Esophagus muscularis mucosa (tissue), 4 donors: ENCODE data around the gene ACSF2. TPM values are rescaled to one million over a fixed set of nuclear protein-coding genes. Genes with fewer than 3 reads are reported as not detected.

Source experiments
- DNase-seq: peaks from one replicate; pipeline ENCODE4 v3.0.0-alpha.2; 2017; ENCODE audit errors: extremely low spot score
- H3K27ac ChIP-seq, 4 donors: fragments of 200-600 bp; sonication (generic); replicated peaks in 1 of 4; 1 replicate in 3 of 4; 2 replicates in 1 of 4; pipeline ENCODE4 v1.5.1; 2016 to 2019; ENCODE audit warnings: mild to moderate bottlenecking in 1 of 4
- H3K27me3 ChIP-seq, 4 donors: fragments of 200-600 bp; sonication (generic); one replicate each; pipeline versions ENCODE4 v1.5.1 to v1.6.0; 2016 to 2019
- H3K36me3 ChIP-seq, 4 donors: fragments of 200-600 bp; sonication (generic); one replicate each; pipeline ENCODE4 v1.5.1; 2016 to 2019
- H3K4me1 ChIP-seq, 4 donors: fragments of 200-600 bp; sonication (generic); one replicate each; pipeline ENCODE4 v1.5.1; 2016 to 2019
- H3K4me3 ChIP-seq, 4 donors: fragments of 200-600 bp; sonication (generic); 1 replicate in 2 of 4; 2 replicates in 2 of 4; pipeline ENCODE4 v1.5.1; 2016 to 2019; ENCODE audit warnings: mild to moderate bottlenecking in 4 of 4, moderate library complexity in 1 of 4
- H3K9me3 ChIP-seq, 4 donors: fragments of 200-600 bp; sonication (generic); 1 replicate in 3 of 4; 2 replicates in 1 of 4; pipeline ENCODE4 v1.5.1; 2016 to 2019
- CTCF ChIP-seq, 3 experiments: fragments of 200-600 bp in 2 of 3; fragments of 450-650 bp in 1 of 3; sonication (generic) in 2 of 3; IDR thresholded peaks; one replicate each; pipeline ENCODE4 v1.5.1; 2017 to 2019; ENCODE audit warnings: antibody characterized with exemption in 3 of 3, mild to moderate bottlenecking in 2 of 3, moderate library complexity in 1 of 3
- EP300 ChIP-seq: sonication (generic); formaldehyde crosslinking; IDR thresholded peaks from one replicate; pipeline ENCODE4 v1.6.1; 2017; ENCODE audit warnings: antibody characterized with exemption
- POLR2A ChIP-seq: fragments of 450-650 bp; IDR thresholded peaks from one replicate; pipeline ENCODE4 v1.6.1; 2017; ENCODE audit warnings: antibody characterized with exemption, moderate library complexity, mild to moderate bottlenecking, low read depth
- POLR2AphosphoS5 ChIP-seq, 2 donors: sonication (generic); formaldehyde crosslinking; IDR thresholded peaks; one replicate each; pipeline ENCODE4 v1.6.1; 2017; ENCODE audit warnings: antibody characterized with exemption in 2 of 2
- WGBS: methylation state at CpG from one replicate; pipeline ENCODE4 v1.1.5; 2018; 5-methylcytosine and 5-hydroxymethylcytosine counted together
- intact Hi-C: fragments of 100-400 bp; cut with DNase I; formaldehyde crosslinking; loops from one replicate; pipeline ENCODE4 v1.15.1; 2023
- total RNA-seq, 4 donors: library from RNA; depleted of rRNA; stranded (reverse); fragments of >200 nt; gene quantifications; one replicate each; pipeline versions ENCODE4 v1.1.0 to v1.2.1, GENCODE V29; 2016

Gene ACSF2
- 1 to 10 TPM; 6.0 to 9.6 (median 8.1) TPM for total RNA-seq

DNA sequence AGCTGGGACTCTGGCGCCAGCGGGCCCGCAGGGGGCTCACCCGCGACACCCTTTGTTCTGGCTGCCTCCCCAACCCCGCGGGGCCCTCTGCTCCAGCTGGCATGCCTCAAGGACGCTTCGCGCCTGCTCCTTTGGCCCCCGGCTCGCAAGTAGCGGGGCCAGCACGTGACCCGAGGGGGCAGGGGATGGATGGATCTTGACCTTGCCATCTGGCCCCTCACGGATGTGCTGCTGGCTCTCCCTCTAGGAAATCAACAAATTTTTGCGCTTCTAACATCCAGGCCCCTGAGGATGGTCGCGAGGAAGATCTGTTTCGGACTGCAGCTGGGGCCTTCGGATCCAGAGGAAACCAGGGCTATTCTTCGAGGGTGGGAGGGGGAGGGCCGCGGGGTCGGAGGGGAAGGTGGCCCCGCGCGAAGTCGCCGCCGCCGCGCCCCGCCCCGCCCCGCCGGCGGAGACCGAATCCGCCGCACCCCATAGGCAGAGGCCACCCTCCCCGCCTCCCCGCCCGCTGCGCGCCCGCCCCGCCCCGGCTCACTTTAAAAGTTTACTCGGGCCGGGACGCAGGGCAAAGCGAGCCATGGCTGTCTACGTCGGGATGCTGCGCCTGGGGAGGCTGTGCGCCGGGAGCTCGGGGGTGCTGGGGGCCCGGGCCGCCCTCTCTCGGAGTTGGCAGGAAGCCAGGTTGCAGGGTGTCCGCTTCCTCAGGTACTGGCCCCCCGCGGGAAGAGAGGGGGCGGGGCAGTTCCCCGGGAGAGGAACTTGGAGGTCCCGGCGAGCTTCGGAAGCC lies at the start of gene ACSF2:
ACSF2 (plus strand) TSS at position 537 of the 790 bp plus-strand sequence; CDS start at position 581, 44 bp downstream.
- Histone ChIP-seq H3K4me1 (peaks cover 19 to 46% (median 34%) of the 10 kb centered on the region in 4 donors), H3K36me3 (peaks cover 0 to 4% (median 0%) of the 10 kb centered on the region in 4 donors), H3K27me3 (no peaks in the 10 kb centered on the region), H3K9me3 (no peaks in the 10 kb centered on the region), H3K27ac (peak within 1 kb of the TSS; percentile 78 to 87 (median 82)), H3K4me3 (peak within 1 kb of the TSS; percentile 63 to 78 (median 70))
- DNase-seq = peak; percentile 93
- under 1% methylated on average over 47 of the region's 70 CpGs for WGBS
- TF ChIP-seq POLR2A = no peak
- TF ChIP-seq CTCF (IDR thresholded peaks at IDR 0.05) = peak in 1 of 3 experiments; percentile 7
- TF ChIP-seq POLR2AphosphoS5 (IDR thresholded peaks at IDR 0.05) = peak; percentile 53 to 66
- TF ChIP-seq EP300 = no peak
- intact Hi-C loops = no loop called here

- H3K27ac ChIP-seq = no peak overlapping the region
- no peak overlapping the region for H3K4me3 ChIP-seq
- DNase-seq = no peak
- intact Hi-C loops = no loop called here
- H3K36me3 ChIP-seq = peaks cover 30 to 47% (median 45%) of the 10 kb centered on the region in 4 donors
- no peaks in the 10 kb centered on the region for H3K27me3 ChIP-seq
- H3K4me1 ChIP-seq = no peaks in the 10 kb centered on the region
- no peaks in the 10 kb centered on the region for H3K9me3 ChIP-seq
- 78% methylated on average over 3 of the region's 6 CpGs for WGBS
- TF ChIP-seq CTCF (IDR thresholded peaks at IDR 0.05) (no peak), EP300 (no peak), POLR2AphosphoS5 (IDR thresholded peaks at IDR 0.05) (no peak), POLR2A (no peak)
Observed at GRCh38 chr17:50379351-50380132, 46.5 kb upstream of the ACSF2 start.

DNA sequence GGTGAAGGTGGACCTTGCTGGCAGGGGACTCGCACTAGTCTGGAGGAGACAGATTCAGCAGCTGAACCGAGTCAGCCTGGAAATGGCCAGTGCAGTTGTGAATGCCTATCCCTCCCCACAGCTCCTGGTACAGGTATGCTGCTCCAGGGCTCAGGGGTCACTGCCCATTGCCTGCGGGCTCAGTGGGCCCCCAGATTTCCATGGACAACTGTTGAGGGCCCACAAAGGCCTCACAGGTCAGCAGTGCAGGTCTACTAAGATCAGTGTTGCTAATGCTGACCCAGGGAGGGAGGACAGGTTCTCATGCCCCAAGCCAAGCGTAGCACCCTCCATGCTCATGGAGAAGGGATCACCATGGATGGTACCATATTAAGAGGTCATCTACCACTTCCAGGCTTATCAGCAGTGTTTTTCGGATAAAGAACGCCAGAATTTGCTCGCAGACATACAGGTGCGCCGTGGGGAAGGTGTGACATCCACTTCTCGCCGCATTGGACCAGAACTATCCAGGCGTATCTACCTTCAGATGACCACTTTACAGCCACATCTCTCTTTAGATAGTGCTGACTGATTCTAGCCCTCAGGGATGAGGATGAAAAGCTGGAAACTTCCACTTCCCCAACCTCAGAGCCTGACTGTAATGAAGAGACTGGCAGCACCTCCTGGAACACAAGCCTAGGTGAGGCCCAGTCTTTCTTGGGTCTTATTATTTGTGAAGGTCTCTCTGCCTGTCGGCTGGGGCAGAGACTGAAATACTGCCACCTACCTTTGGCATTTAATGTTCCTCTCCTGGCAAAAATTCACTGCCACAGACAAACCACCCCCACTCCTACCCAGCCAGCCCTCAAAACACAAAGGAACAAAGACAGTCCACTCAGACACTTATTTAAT lies 45.4 kb upstream of the ACSF2 start:
- peaks cover 41 to 58% (median 56%) of the 10 kb centered on the region in 4 donors for H3K36me3 ChIP-seq
- intact Hi-C loops = no loop called here
- DNase-seq = no peak

More for the DNA sequence above, 45.4 kb upstream of the ACSF2 start:
- 86% methylated on average over 13 of the region's 13 CpGs for WGBS
- no peak overlapping the region for H3K27ac ChIP-seq
- no peaks in the 10 kb centered on the region for H3K4me1 ChIP-seq
- no peaks in the 10 kb centered on the region for H3K9me3 ChIP-seq
- H3K4me3 ChIP-seq = no peak overlapping the region
- no peaks in the 10 kb centered on the region for H3K27me3 ChIP-seq
- TF ChIP-seq EP300 (no peak), CTCF (IDR thresholded peaks at IDR 0.05) (no peak), POLR2AphosphoS5 (IDR thresholded peaks at IDR 0.05) (no peak), POLR2A (no peak)
